ENCODE results near the gene LSP1.

The LSP1 gene

DNA sequence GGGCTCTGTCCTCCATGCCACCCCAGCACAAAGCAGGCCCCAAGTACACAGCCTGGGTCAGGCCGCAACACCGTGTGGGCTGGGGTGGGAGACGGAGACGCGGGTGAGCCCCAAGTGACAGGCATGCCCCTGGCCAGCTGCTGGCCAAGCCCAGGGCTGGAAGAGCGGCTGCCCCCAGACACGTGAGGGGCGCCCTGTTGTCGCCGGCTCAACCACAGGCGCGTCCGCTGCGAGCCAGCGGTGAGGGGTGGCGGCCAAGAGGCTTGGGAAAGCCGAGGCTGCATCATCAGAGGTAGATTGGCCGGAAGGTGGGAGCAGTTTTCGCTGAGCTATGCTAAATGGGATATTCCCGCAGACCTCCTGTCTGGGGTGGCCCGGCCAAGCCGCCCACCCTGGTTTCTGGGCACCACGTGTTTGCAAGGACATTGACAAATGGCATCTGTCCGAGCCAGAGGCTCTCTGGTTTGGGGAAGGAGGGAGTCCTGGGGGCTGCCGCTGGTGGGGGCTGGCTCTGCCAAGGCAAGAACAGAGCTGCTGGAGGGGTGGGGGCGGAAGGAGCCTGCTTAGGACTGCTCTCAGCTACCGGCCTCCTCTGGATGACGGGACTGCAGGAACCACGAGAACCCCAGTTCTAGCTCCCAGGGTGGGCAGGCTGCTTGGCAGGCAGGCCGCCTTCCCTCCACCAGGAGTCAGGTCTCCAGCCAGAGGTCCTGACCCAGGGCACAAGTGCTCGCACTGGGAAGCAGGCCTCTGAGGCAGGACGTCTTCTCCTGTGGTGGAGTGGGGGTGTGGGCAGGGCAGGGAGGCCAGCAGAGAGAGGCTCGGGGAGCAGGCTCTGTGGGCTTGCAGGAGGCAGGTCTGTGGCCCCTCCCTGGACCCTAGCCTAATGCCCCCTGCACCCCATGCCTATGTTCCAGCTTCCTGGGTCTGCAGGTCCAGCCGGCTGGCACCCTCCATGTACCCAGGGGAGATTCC is 38.3 kb downstream of the LSP1 start:
- DNase-seq (ENCODE audit: low spot score): no peak

DNA sequence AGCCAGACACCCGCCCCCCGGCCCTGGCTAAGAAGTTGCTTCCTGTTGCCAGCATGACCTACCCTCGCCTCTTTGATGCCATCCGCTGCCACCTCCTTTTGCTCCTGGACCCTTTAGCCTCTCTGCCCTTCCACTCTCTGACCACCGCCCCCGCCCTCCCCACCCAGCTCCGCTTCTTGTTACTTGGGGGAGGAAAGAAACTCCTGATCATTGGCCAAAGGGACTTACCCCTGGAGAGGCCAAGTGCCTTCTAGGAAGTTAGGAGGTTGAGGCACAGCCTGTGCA is 38.9 kb downstream of the LSP1 start, which contains the start of gene PRR33:
PRR33 (minus strand) TSS at position 65 of the 285 bp plus-strand sequence. CDS start 1,311 bp downstream, outside the sequence.
- no peak for DNase-seq (ENCODE audit: low spot score)

- DNase-seq (ENCODE audit: low spot score): no peak
Measured at GRCh38 chr11:1892116-1892515, 39.2 kb downstream of the LSP1 start.

GRCh38 chr11:1892558-1892957 is 39.7 kb downstream of the LSP1 start:
- no peak for DNase-seq (ENCODE audit: low spot score)

- no peak for DNase-seq (ENCODE audit: low spot score)
Measured at GRCh38 chr11:1893581-1894359, 40.9 kb downstream of the LSP1 start.

- no peak for DNase-seq (ENCODE audit: low spot score)
Measured at GRCh38 chr11:1894759-1895158, 41.9 kb downstream of the LSP1 start.

DNA sequence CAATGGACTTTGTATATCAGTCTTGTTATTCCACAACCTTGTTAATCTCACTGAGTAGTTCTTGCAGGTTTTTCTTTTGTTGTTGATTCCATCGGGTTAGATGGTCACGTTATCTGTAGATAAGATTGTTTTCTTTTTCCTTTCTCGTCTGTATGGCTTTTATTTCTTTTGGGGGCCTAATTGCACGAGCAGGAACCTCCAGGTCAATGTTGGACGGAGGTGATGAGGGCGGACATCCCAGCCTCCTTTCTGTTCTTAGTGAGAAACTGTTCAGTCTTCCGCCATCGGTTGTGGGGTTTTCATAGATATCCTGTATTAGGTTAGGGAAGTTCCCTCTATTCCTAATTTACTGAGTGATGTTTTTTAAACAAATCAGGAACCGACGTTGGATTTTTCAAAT is 43.6 kb downstream of the LSP1 start:
- no peak for DNase-seq (ENCODE audit: low spot score)

- DNase-seq (ENCODE audit: low spot score): peak; percentile 28
Measured at GRCh38 chr11:1896923-1897322, 44.0 kb downstream of the LSP1 start.

DNA sequence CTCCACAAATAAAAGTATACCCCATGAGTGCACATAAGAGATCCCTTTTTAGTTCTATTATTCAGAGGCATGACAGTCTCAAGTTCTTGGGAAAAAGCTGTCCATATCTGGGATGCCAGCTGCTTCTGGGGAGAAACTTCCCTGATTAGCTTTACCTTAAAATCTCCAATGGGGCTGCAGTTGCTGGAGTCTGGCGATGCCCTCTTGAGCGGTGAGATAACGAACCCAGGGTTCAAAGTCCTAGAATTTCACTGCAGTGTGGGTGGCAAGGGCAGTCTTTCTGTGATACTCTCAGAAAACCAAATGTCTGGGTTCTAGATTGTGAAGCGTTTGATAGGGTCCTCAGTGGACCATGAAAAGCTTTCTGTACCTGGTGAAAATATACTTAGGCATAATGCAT is 46.2 kb downstream of the LSP1 start:
- DNase-seq (ENCODE audit: low spot score): no peak

DNA sequence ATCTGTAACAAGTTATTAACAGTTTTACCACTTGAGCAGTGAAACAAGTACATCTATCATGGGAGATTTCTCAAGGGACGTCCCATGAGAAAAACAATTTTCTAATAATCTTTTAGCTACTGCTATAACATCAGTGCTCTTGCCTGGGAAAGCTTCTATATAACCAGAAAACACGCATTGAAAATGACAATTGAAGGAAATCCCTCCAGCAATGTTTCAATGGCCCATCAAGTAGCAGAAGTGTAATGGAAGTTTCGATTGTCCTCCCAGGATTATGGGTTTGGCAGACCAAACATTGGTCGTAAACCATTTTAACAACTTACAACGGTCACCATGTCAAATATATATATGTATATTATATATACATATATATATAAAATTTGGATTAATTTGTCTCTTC is 46.8 kb downstream of the LSP1 start:
- DNase-seq (ENCODE audit: low spot score): no peak

DNA sequence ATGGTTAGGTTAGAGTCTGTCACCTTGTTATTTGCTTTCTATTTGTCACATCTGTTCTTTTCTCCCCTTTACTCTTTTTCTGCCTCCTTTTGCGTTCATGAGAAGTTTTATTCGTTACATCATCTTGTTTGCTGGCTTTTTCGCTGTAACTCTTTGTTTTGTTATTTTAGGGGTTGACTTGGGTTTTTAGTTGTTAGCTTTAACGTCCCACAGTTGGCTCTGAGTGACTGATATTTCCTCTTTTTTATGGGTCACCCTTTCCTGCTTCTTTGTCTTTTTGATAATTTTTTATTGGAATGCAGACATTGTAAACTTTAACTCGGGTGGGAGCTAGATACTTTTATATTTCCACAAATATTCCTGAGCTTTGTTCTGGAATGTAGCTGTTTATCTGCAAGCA is 53.3 kb downstream of the LSP1 start:
- no peak for DNase-seq (ENCODE audit: low spot score)

GRCh38 chr11:1906611-1907423 is 53.9 kb downstream of the LSP1 start:
- no peak for DNase-seq (ENCODE audit: low spot score)

GRCh38 chr11:1908618-1909017 is 55.7 kb downstream of the LSP1 start:
- DNase-seq (ENCODE audit: low spot score): no peak

DNA sequence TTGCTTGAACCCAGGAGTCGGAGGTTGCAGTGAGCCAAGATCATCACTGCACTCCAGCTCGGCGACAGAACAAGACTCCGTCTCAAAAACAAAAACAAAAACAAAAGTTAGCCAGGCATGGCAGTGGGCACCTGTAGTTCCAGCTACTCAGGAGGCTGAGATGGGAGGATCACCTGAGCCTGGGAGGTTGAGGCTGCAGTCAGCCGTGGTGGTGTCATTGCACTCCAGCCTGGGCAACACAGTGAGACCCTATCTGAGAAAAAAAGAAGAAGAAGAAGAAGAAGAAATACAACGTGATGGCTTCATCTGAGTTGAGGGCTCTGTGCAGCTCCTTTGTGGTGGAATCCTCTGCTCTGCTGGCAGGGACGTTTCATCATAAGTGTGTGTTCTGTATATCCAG is 56.6 kb downstream of the LSP1 start:
- no peak for DNase-seq (ENCODE audit: low spot score)

- no peak for DNase-seq (ENCODE audit: low spot score)
Measured at GRCh38 chr11:1912289-1912878, 59.5 kb downstream of the LSP1 start.

- no peak for DNase-seq (ENCODE audit: low spot score)
Measured at GRCh38 chr11:1913271-1914060, 60.6 kb downstream of the LSP1 start.

DNA sequence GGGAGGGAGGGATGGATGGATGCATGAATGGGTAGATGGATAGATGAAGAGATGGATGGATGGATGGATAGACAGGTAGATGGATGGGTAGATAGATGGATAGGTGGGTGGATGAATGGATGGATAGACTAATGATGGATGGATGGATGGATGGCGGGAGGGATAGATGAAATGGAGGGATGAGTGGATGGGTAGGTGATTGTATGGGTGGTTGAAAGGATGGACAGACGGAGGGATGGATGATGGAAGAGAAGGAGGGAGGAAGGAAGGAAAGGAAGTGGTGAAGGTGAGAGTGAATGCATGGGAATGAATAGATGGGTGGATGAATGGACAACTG is 62.9 kb downstream of the LSP1 start:
- DNase-seq (ENCODE audit: low spot score): no peak

GRCh38 chr11:1916132-1916985 is 63.5 kb downstream of the LSP1 start:
- no peak for DNase-seq (ENCODE audit: low spot score)

- DNase-seq (ENCODE audit: low spot score): no peak
Measured at GRCh38 chr11:1916986-1917522, 64.2 kb downstream of the LSP1 start.

All from Ammon's horn (tissue), 1 donor.